Fibroblast of mammary gland (primary cell): ENCODE measurements around the gene ZBTB7C.
A peak's percentile ranks its signal among the peaks of the same experiment; 100 is the strongest.

Source experiments
- DNase-seq: peaks from one replicate; pipeline ENCODE4 v3.0.0-alpha.2; 2010; ENCODE audit warnings: low read depth
- H3K4me3 ChIP-seq: 2 replicates; pipeline ENCODE4 v1.5.1; 2011; ENCODE audit warnings: low read depth, mild to moderate bottlenecking, low read length, moderate library complexity; ENCODE audit not compliant: control insufficient read depth
- CTCF ChIP-seq: conservative IDR thresholded peaks from 2 replicates; pipeline ENCODE4 v1.5.1; 2011; ENCODE audit warnings: low read depth, low read length, inconsistent platforms; ENCODE audit not compliant: control insufficient read depth, insufficient read depth

Gene ZBTB7C

GRCh38 chr18:48164116-48164515 lies 245.1 kb downstream of the ZBTB7C start:
- TF ChIP-seq CTCF = no peak
- DNase-seq = no peak
- no peak overlapping the region for H3K4me3 ChIP-seq

- no peak for DNase-seq
- no peak for TF ChIP-seq CTCF
- H3K4me3 ChIP-seq = no peak overlapping the region
Observed at GRCh38 chr18:48163738-48164115, 245.5 kb downstream of the ZBTB7C start.

GRCh38 chr18:48162956-48163737 lies 246.0 kb downstream of the ZBTB7C start:
- no peak overlapping the region for H3K4me3 ChIP-seq
- no peak for DNase-seq
- no peak for TF ChIP-seq CTCF

GRCh38 chr18:48161911-48162698 lies 247.1 kb downstream of the ZBTB7C start:
- peak overlapping the region; percentile 31 for H3K4me3 ChIP-seq
- DNase-seq = no peak
- TF ChIP-seq CTCF = no peak

GRCh38 chr18:48161191-48161910 lies 247.8 kb downstream of the ZBTB7C start:
- H3K4me3 ChIP-seq = peak overlapping the region; percentile 62
- TF ChIP-seq CTCF = no peak
- DNase-seq = peak; percentile 79

GRCh38 chr18:48160622-48161021 lies 248.6 kb downstream of the ZBTB7C start:
- peak overlapping the region; percentile 62 for H3K4me3 ChIP-seq
- DNase-seq = no peak
- TF ChIP-seq CTCF = no peak
